KBM-7 (cell line): ENCODE results near the gene CMTM7.

Experiments used
- DNase-seq: peaks from one replicate; pipeline ENCODE4 v3.0.0-alpha.2; 2015
- in situ Hi-C: fragments of 300-500 bp; cut with MboI; formaldehyde crosslinking; loops from 2 replicates; pipeline ENCODE4 v1.14.3; 2020; ENCODE audit warnings: low sequenced_read_pairs, low pct_unique_long_range_greater_than_20kb, mixed read lengths

Gene CMTM7

DNA sequence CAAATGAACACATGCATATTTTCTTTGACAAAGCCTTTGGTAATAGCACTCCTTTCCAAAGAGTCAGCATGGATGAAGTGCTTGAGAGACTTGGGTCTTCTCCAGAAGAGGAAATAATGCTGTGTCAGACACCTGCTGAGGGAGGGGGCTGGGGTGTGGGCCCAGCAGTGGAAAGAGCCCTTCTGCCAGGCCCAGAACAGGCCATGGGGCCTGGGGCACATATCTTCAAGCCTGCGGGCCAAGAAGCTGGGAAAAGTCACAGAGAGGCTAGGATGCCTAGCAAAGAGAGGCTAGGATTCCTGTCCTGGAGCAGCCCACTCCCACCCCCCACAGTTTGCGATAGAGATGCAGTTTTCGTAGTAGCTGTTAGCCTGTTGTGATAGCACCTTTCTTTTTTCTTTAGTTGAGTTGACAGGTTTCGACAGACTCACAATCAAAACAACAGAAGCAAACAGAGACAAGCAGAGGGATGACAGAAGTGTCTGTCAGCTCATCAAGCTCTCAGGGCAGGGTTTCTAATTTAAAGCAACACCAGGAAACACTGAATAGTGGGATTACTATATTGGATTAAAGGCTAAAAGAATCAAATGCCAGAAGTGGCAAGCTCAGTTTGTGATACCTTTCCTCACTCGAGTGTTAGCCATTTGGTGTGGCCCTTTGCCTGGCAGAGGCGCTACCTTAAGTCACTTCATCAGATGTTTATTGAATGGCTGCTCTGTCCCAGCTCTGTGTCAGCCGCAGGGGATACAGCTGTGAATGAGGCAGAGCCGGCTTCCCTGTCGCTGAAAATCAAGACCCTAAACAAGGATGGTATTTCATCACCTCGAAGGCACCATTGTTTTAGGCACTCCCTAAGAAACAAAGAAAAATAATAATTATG is 19.0 kb downstream of the CMTM7 start:
- DNase-seq: no peak
- in situ Hi-C loops: no loop called here

DNA sequence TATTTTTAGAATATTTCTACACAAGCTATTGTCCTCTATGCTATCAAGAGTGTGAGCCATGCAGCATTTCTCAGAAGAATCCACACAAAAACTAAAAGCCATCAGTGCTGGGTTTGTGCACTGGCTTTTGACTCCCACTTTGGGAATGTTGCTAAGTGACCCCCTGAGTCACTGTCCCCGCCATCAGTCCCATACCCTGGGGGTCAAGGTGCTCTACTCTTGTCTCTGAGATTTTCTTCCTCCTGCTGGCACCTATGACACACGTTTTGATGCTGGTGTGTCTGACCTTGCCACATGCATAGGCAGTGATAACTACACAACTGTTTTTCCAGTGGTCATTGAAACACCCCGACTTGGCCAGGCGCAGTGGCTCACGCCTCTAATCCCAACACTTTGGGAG is 19.8 kb downstream of the CMTM7 start:
- DNase-seq: no peak
- in situ Hi-C loops: no loop called here

DNA sequence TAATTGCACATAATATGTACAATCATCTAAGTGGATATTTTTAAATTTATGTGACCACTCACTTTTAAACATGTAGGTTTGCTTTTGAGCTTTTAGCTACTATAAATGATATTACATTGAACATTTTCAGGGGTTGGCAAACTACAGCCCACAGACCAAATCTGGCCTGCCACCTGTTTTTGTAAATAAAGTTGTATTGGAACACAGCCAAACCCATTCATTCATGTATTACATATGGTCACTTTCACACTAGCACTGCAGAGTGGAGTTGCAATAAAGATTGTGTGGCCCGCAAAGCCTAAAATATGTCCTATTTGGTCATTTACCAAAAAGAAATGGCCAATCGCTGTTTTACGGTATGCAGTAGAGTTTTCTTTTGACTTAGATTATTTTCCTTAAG is 21.2 kb downstream of the CMTM7 start:
- in situ Hi-C loops: no loop called here
- DNase-seq: no peak

DNA sequence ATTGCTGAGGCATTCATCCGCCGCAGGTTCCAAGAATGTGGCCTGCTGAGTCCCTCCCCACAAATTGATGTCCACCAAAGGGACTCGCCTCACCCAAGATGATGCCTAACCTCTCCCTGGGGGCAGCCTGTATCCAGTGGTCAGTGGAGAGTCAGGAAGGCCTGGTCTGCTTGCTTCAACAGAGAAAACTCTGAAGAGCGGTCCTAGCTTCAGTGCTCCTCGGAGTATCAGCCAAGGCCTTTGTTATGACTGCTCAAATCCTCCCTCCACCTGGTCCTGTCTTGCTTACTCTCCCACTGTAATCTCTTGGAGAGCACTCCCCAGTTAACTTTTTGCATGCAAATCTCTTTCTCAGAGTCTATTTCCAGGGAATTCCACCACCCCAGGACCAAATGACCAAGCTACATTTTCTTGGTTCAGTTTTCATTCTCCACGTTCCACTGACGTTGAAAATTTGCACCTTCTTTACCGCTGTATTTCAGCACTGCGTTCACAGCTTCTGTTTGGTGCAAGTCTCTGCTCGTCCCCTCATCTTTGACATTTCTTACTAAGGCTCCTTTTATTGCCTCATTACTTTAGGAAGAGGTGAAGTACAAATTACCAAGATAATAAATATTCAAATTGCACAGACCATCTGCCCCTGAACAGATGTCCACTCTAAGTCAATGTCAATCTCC is 22.3 kb downstream of the CMTM7 start:
- no peak for DNase-seq
- in situ Hi-C loops: no loop called here

DNA sequence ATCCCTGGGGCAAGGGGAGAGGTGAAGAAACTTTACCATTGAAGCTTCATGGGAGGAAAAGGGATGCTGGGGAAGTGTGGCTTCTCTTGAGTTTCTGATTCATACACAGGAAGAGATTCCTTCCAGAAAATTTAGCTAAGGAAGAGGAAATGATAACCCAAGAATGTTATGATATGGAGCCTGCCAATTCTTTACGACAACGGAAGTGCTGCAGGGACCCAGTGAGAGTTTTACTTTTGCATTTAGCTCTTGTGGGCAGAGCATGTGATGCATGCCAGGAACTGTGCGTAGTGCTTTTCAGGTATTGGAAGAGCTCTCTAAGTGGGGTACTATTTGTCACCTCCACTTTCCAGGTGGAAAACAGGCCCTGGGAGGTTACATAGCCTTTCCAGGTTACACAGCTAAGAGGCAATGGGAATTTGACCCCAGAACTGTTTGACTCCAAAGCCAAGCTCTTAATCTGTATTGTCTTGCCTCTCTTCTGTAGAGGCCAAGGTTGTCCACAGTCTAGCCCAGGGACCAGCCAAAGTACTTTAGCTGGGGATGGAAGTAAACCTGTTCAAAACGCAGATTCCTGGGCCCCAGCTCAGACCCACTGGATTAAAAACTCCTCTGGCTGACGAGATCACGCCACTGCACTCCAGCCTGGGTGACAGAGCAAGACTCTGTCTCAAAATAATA is 23.0 kb downstream of the CMTM7 start:
- in situ Hi-C loops: no loop called here
- no peak for DNase-seq

DNA sequence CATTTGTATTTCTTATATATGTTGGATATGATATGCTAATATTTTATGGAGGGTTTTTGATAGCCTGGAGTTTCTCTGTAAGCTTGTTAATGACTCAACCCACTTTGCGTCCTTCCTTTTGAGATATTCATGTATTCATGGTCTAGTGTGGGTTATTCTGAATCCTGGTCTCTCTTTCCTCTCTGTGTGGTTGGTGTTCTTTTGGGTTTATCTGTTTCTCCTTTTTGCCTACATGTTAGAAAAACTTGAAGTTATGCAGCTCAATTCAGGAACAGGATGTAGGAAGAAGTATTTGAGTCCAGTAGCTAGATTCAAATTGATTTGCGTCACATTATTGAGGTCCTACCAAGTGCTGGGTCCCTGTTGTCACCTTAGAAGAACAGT is 28.1 kb downstream of the CMTM7 start:
- DNase-seq: no peak
- in situ Hi-C loops: no loop called here

DNA sequence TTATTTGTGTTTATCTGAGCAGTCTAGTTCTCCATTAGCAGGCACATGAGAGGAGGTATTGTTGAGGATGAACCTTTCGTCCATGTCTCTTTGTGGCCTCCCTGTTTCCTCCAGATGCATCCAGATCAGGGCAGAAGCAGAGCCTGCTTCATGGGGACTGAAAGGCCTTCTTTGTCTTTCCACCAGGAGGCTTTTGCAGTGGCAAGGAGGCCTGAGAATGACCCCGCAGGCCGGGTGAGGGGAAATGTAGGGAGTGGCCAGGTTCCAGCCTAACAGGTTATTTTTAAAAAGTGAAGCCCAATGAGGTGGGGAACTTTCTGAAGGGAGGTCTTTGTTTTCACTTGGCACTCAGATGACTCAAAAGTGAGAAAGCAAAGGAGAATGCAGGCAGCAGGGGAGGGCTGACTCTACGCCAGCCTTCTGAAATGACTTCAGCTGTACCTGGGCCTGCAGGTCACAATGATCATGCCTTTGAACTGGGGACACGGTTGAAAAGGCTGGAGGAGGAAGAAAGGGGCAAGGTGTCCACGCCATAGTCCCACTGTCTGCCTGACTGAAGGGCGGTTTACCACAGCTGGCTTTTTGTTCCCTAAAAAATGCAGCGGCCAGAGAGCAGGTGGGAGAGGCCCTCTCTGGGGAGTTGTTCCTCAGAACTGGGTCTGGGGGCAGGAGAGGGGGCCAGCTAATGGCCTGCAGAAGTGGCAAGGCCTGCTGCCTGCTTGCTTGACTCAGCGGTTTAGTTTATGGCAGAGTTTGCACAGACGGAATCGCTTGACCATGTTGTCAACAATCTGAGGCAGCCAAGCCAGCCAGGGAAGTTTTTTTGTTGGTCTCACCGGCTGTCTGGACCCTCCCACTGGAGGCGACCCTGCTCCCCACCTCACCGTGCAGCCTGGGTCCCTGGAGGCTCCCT is 28.7 kb downstream of the CMTM7 start:
- peak; percentile 85 for DNase-seq
- in situ Hi-C loops: no loop called here

DNA sequence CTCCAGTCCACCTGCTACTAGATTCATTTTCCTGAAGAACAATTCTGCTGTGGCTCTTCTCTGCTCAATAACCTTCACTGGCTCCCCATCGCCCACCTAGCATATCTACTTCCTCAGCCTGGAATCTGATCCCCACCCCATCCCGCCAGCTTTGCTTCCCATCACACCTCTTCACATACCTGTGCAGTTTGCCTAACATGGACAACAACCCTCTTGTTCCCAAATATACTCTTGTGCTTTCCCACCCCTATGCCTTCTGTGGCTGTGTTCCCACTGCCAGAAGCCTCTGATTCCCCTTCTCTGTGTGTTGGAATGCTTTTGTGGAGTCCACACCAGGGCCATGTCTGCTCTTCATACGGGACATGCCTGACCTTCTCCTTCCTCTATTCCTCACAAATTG is 29.5 kb downstream of the CMTM7 start:
- in situ Hi-C loops: no loop called here
- DNase-seq: no peak

DNA sequence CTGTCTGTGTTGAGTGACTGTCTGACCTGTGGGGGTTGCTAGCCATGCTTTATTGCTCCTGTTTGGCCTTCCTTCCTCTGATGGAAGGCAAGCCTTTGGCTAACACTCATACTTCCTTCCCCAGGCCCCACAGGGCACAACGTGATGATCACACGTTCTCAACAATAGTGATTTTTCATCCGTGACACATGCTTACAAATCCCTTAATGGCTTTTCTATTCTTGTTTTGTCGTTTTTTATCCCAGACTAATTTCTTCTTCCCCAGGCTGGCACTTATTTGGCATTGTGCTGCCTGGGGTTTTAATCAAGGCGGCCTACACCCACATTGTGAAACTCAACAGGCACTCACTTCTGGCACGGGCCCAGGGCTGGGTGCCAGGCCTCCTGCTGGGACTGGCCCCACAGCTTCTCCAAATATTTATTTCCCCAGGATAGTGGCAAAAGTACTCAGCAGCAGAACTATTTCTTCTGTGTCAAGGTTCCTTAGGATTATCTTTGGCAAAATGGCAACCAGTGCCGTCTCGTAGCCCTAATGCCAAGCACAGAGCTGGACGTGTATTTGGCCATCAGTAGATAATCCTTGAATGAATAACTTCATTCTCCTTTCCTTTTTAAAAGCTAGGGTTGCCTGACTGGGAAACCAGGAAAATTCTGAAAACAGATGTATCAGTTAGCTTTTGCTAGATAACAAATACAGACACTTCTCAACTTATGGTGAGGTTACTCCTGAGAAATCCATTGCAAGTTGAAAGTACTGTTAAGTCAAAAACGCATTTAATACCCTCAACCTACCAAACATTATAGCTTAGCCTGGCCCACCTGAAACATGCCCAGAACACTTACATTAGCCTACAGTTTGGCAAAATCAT is 30.6 kb downstream of the CMTM7 start:
- in situ Hi-C loops: no loop called here
- DNase-seq: peak; percentile 67

DNA sequence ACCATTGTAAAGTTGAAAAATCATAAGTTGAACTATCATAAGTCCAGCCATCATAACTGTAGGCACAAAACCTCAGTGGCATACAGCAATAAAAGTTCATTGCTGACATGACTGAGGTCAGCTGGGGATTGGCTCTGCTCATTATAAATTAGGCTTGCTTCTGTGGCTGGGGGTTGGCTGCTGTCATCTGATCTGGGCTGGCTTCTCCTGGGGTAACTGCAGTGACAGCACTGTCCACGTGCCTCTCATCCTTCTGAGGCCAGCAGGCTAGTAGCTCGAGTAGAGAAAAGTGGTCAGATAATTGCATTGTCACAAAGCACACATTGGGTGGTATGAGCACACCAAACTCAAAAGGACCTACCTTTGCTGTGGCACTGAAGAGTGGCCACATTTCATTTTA is 31.3 kb downstream of the CMTM7 start:
- DNase-seq: no peak
- in situ Hi-C loops: no loop called here

DNA sequence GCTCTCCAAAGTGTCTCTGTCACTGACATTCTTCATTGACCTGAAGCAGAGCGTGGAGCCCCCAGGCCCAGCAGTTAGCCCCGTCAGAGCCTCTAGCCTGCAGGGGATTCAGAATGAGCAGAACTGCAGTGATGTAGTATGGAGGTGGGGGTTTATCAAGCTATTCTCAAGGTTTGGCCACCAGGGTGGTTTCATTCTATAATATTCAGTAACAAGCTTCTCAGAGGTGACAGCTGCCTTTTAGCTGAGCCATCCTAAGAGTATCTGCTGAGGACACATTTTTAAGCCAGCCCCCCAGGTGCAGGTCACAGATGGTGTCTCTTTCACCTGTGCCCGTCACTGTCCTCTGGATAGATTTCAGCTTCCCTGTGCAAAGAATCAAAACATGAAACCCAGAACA is 31.9 kb downstream of the CMTM7 start:
- no peak for DNase-seq
- in situ Hi-C loops: no loop called here

DNA sequence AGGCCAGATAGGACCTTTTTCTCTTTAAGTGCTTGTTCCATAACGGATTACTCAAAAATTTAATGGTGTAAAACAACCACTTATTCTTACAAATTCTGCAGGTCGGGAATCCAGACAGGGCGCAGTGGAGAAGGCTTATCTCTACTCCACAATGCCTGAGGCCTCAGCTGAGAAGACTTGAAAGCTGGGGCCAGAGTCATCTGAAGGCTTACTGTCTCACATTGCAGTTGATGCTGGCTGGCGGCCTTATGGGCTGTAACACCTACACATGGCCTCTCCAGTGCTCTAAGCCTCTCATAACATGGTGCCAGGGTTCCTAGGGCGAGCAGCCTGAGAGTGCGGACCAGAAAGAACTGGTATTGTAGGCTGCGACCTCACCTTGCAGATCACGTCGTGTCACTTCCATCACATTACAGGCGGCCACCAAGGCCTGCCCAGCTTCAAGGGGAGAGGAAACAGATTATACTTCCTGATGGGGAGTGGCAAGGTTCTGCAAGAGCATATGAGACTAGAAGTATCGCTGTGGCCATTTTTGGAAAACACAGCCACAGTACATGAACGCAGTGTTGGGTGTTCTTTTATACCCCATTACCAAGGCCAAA is 32.4 kb downstream of the CMTM7 start:
- in situ Hi-C loops: no loop called here
- peak; percentile 39 for DNase-seq

DNA sequence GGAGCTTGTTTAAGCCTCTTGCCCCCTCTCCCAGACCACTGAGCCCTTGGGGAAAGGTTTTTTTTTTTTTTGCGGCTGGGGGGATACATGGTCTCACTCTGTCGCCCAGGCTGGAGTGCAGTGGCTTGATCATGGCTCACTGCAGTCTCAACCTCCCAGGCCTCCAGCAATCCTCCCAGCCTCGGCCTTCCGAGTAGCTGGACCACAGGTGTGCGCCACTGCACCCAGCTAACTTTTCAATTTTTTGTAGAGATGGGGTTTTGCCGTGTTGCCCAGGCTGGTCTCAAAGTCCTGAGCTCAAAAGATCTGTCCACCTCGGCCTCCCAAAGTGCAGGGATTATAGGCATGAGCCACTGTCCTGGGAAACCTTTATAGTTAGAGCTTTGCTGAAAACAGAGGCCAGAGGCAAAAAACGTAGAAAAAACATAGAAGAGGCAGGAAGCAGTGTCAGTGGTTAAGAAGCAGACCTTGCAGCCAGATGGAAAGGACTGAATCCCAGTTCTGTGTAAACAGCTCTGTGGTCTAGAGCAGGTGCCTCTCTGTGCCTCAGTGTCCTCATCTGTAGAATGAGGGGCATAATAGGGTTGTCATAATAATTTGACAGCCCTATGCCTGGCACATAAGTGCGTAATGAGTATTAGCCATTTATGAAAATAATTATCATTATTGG is 33.1 kb downstream of the CMTM7 start:
- in situ Hi-C loops: no loop called here
- DNase-seq: no peak

DNA sequence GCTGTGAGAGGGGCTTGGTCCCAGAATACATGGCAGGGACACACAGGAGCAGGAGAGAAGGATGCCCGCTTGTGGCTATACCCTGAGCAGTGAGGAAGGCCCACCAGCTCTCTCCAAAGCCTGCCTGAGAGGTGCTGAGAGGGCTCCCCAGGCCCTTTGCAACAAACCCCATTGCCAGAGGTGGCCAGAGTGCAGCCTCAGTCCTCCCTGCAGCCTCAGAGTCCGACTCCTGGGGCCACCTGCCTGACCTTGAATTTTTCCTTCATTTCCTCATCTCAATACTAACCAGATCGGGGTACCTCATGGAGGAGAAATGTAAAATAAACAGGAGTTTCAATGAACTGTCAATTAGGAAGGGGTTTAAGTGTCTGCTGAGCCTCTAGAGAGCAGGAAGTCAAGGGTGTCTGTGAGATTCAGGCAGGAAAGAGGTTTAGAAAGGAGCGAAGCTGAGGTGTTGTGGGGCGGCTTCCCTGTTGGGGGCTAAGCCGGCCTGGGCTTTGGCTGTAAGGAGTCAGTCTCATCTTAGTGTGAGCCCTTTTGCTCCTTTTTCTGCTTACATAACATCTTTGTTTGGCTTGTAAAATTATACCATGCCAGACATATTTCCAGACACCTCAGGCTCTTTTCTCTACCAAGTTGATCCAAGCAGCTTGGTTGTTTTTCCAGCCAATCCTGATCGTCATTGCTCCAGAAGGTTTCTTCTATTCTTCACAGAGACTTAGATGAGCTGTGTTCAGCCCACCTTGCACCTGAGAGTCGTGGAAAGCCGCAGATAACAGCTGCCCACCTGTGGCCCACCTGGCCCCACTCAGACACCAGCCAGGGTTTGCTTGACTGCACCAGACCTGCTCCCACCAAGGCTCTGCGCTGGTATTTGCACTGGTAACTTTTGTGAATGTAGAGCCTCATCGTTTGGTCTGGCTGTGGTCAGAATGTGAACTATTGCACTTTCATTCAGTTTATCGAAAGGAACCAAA is 36.7 kb downstream of the CMTM7 start:
- peak; percentile 56 for DNase-seq
- in situ Hi-C loops: no loop called here

DNA sequence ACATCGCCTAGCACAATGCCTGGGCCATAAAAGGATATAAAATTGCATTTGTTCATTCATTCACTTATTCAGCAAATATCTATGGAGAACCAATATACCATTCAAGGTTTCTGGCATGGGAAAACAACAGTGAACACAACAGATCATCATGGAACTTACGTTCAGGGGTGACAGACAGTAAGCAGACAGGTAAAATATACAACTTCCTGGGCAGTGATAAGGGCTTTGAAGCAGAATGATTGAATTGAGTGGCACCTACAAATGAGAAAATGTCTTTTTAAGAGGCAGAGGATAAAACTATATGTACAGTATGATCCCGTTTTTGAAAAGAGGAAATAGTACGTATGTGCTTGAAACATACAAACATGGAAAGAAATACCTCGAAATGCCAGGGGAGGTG is 39.2 kb downstream of the CMTM7 start:
- in situ Hi-C loops: no loop called here
- DNase-seq: no peak

DNA sequence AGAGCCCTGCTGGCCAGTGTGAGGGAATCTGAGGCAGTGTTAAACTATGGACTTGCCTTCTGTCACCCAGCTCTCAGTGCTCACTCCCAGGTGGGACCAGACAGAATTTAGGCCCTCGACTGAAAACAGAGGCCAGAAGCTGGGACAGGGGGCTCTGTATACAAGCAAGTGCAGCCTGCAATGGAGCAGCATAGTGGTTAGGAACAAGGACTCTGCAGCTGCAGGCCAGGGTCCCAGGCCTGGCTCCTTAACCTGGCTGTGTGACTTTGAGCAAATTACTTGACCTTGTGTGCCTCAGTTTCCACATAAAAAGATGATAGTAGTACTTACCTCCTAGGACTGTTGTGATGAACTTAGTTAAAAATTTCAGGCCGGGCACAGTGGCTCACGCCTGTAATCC is 39.8 kb downstream of the CMTM7 start:
- in situ Hi-C loops: no loop called here
- DNase-seq: no peak
